ENCODE data around the gene FBXO46.

FBXO46 gene, protein sequence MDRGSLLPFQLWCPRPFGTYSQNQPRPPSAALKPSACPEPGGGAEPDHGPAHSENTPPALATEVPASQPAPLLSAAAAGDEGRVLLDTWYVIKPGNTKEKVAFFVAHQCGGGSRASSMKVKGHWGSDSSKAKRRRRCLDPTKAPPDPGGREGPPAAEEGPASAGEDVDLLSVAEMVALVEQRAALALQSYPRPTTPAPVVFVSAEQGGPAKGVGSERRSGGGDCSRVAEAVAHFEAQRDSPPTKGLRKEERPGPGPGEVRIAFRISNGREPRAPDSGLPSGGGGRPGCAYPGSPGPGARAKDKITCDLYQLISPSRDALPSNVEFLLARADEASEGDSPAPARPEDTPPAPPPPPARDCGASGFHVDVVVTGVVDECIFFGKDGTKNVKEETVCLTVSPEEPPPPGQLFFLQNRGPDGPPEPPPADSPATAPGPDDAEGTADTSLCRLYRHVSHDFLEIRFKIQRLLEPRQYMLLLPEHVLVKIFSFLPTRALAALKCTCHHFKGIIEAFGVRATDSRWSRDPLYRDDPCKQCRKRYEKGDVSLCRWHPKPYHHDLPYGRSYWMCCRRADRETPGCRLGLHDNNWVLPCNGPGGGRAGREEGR

GRCh38 chr19:45730368-45731288 is at the start of gene FBXO46:
FBXO46 (minus strand) TSS chr19:45730896; CDS start chr19:45713495, 17,401 bp downstream.
- in situ Hi-C loops (cut with HindIII; ENCODE audit: low pct_unique_long_range_greater_than_20kb, low sequenced_read_pairs), result no loop called here
- DNase-seq (ENCODE audit: low read depth in 1 of 2, low spot score in 1 of 2), result peak; percentile 80 to 97

DNA sequence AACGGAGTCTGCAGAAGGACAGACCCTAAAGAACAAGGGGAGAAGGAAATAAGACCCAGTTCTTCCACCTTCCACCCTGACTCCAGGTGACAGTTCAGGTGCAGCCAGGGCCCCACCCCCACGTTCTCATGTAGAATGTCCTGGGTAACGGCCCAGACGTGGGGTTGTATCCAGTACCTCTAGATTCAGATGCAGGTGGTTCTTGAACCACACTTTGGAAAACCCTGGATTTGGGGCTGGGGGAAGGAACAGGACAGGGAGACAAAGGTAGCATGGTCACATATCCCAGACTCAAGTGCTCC is 49.4 kb upstream of the FBXO46 start:
- in situ Hi-C loops (cut with HindIII; ENCODE audit: low pct_unique_long_range_greater_than_20kb, low sequenced_read_pairs), result no loop called here

More at GRCh38 chr19:45730368-45731288, at the start of gene FBXO46:
- TF ChIP-seq JUND (IDR thresholded peaks at IDR 0.05; ENCODE audit: low read depth), result no peak

GRCh38 chr19:45779231-45780145 is 48.8 kb upstream of the FBXO46 start:
- DNase-seq (ENCODE audit: low read depth in 1 of 2, low spot score in 1 of 2), result peak; percentile 83 to 94
- in situ Hi-C loops (cut with HindIII; ENCODE audit: low pct_unique_long_range_greater_than_20kb, low sequenced_read_pairs), result no loop called here
- TF ChIP-seq JUND (IDR thresholded peaks at IDR 0.05; ENCODE audit: low read depth), result no peak

More for the DNA sequence above, 49.4 kb upstream of the FBXO46 start:
- DNase-seq (ENCODE audit: low read depth in 1 of 2, low spot score in 1 of 2), result no peak
- TF ChIP-seq JUND (IDR thresholded peaks at IDR 0.05; ENCODE audit: low read depth), result no peak

DNA sequence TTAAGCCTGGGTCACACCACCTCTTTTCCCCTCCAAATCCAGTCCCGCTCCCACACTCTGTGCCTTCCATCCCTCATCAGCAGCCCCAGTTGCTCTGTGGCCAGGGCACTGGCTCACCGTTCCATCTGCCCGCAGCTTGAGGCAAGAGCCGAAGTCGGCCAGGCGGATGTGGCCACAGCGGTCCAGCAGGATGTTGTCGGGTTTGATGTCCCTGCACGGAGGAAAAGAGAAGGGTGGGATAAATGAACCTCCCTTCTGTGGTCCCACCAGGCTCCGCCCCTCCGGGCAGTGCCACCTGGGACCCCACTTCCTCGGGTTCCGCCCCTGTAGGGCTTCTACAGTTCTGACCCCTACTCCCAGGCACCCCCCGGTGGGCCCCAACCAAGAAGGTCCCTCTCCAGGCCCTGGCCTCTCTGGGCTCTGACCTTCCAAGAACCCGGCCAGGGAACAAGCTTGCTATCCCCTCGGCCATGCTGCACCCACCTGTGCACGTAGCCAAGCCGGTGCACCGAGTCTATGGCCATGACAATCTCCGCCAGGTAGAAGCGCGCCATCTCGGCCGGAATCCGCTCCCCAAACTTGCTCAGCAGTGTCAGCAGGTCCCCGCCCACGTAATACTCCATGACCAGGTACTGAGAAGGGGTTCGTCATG is 47.4 kb upstream of the FBXO46 start:
- no peak for DNase-seq (ENCODE audit: low read depth in 1 of 2, low spot score in 1 of 2)
- in situ Hi-C loops (cut with HindIII; ENCODE audit: low pct_unique_long_range_greater_than_20kb, low sequenced_read_pairs), result no loop called here
- TF ChIP-seq JUND (IDR thresholded peaks at IDR 0.05; ENCODE audit: low read depth), result no peak

DNA sequence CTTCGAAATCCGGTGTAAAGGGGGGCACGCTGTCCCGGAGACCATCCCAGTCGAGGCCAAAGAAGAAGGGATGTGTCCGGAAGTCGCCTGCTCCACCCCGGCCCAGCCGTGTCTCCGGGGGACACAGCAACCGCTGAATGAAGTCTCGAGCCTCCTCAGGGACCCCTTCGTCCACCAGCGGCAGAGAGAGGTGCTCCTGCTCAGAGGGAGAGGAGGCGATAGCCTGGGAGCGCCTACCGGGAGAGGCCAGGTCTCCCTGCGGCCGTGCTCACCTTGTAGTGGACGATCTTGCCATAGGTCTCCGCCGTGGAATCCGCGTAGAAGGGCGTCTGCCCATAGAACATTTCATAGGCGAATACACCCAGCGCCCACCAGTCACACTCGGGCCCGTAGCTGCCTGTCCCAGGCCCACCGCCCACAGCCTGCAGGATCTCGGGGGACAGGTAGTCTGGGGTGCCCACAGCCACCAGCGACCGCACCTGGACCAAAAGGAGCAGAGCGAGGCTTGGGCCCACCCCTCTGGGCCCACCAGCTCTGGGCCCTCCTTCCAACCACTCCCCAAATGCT is 46.8 kb upstream of the FBXO46 start:
- TF ChIP-seq JUND (IDR thresholded peaks at IDR 0.05; ENCODE audit: low read depth), result no peak
- in situ Hi-C loops (cut with HindIII; ENCODE audit: low pct_unique_long_range_greater_than_20kb, low sequenced_read_pairs), result no loop called here
- DNase-seq (ENCODE audit: low read depth in 1 of 2, low spot score in 1 of 2), result no peak

DNA sequence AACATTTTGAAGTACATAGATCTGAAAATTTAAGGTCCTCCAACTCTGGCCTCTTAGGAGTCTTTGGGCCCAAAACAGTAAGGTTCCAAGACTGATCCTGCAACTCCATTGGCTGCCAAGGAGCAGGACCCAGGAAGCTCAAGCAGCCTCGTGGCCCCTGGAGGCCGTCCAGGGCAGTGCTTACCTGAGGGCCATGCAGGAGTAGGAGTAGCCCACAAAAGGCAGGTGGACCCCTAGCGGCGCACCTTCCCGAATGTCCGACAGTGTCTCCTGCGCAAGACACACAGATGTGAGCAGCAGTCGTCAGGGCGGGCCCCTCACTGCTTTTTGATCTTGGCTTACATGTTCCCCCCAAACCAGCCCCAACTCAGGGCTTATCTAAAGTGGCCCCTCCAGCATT is 44.1 kb upstream of the FBXO46 start:
- DNase-seq (ENCODE audit: low read depth in 1 of 2, low spot score in 1 of 2), result peak in 1 of 2 experiments; percentile 35
- TF ChIP-seq JUND (IDR thresholded peaks at IDR 0.05; ENCODE audit: low read depth), result no peak
- in situ Hi-C loops (cut with HindIII; ENCODE audit: low pct_unique_long_range_greater_than_20kb, low sequenced_read_pairs), result no loop called here

DNA sequence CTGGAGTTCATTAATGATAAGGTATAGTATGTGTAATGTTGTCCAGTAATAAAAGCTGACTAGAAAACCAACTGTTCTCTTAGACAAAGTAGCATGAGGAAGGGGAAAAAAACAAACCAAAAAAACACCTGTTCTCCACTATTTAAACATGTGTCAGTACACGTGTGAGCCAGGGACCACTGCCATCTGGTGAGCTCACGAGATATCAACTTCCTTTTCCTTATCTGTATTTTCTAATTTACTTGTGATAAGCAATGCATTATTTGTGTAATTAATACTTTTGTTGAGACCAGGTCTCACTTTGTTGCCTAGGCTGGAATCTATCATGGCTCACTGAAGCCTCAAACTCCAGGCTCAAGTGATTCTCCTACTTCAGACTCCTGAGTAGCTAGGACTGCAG is 42.7 kb upstream of the FBXO46 start:
- in situ Hi-C loops (cut with HindIII; ENCODE audit: low pct_unique_long_range_greater_than_20kb, low sequenced_read_pairs), result no loop called here
- no peak for DNase-seq (ENCODE audit: low read depth in 1 of 2, low spot score in 1 of 2)
- no peak for TF ChIP-seq JUND (IDR thresholded peaks at IDR 0.05; ENCODE audit: low read depth)

GRCh38 chr19:45772912-45773311 is 42.2 kb upstream of the FBXO46 start:
- DNase-seq (ENCODE audit: low read depth in 1 of 2, low spot score in 1 of 2), result no peak
- no peak for TF ChIP-seq JUND (IDR thresholded peaks at IDR 0.05; ENCODE audit: low read depth)
- in situ Hi-C loops (cut with HindIII; ENCODE audit: low pct_unique_long_range_greater_than_20kb, low sequenced_read_pairs), result no loop called here

GRCh38 chr19:45772130-45772840 is 41.6 kb upstream of the FBXO46 start:
- no peak for DNase-seq (ENCODE audit: low read depth in 1 of 2, low spot score in 1 of 2)
- no peak for TF ChIP-seq JUND (IDR thresholded peaks at IDR 0.05; ENCODE audit: low read depth)
- in situ Hi-C loops (cut with HindIII; ENCODE audit: low pct_unique_long_range_greater_than_20kb, low sequenced_read_pairs), result no loop called here

DNA sequence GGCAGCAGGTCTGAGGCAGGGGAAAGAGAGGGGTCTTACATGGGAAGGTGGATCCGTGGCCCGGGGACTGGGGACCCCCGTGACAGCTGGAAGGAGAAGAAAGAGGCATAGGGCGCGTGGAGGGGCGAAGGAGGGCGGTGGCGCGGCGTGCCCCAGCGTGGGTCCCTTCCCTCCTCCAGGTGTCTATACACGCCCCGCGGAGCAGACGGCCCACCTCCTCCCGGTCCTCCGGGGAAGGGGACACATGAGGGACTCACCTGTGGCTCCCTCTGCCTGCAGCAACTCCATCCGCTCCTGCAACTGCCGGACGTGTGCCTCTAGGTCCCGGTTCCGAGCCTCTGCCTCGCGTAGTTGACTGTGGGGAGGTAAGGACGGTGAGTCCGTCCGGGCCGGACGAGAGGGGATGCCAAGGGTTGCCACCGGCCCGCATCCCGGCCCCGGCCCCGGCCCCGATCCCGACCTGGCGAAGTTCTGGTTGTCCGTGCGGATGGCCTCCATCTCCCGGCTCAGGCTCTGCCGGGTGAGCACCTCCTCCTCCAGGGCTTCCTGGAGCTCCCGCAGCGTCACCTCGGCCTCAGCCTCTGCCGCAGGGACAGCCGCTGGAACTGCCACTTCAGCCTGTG is 40.7 kb upstream of the FBXO46 start:
- no peak for DNase-seq (ENCODE audit: low read depth in 1 of 2, low spot score in 1 of 2)
- in situ Hi-C loops (cut with HindIII; ENCODE audit: low pct_unique_long_range_greater_than_20kb, low sequenced_read_pairs), result no loop called here
- TF ChIP-seq JUND (IDR thresholded peaks at IDR 0.05; ENCODE audit: low read depth), result no peak

All from T47D (cell line).